GM12872 (cell line): ENCODE data around the gene INAVA.

Experiments used
- TF ChIP-seq, protein P1 (sequence below): IDR thresholded peaks from 3 replicates; pipeline ENCODE4 v1.5.1; 2011; ENCODE audit warnings: low read depth, mild to moderate bottlenecking, low read length, moderate library complexity; ENCODE audit not compliant: insufficient read depth

INAVA gene

DNA sequence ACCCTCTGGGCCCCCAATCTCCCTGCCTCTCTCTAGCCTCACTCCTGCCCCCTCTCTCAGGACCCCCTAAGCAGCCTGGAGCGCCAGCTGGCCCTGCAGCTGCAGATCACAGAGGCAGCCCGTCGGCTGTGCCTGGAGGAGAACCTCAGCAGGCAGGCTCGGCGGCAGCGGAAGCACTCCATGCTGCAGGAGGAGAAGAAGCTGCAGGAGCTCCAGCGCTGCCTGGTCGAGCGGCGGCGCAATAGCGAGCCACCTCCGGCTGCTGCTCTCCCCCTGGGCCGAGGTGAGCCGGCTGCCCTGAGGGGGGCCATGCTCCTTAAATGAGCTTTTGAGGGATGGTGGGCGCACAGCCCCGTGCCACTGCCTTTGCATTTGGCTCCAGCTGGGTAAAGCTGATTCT lies 6.2 kb downstream of the INAVA start:
- TF ChIP-seq, protein P1, sequence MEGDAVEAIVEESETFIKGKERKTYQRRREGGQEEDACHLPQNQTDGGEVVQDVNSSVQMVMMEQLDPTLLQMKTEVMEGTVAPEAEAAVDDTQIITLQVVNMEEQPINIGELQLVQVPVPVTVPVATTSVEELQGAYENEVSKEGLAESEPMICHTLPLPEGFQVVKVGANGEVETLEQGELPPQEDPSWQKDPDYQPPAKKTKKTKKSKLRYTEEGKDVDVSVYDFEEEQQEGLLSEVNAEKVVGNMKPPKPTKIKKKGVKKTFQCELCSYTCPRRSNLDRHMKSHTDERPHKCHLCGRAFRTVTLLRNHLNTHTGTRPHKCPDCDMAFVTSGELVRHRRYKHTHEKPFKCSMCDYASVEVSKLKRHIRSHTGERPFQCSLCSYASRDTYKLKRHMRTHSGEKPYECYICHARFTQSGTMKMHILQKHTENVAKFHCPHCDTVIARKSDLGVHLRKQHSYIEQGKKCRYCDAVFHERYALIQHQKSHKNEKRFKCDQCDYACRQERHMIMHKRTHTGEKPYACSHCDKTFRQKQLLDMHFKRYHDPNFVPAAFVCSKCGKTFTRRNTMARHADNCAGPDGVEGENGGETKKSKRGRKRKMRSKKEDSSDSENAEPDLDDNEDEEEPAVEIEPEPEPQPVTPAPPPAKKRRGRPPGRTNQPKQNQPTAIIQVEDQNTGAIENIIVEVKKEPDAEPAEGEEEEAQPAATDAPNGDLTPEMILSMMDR: no peak

DNA sequence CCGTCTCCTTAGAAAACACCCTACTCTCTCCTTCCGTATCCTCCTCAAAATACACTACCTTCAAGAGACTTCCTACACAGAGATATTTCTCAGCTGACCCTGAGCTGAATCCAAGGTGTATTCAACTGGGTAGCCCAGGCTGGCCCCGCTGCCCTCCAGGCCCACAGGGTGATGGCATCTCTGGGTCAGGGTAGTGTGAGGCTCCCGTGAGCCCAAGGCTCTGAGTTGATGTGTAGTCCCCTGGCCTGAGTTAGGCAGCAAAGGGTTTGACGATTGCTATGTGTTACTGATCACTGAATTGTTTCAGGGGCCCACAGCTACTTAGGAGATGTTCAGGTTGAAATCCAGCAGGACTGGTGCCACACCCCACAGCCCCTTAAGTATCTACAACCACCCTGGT lies 6.7 kb downstream of the INAVA start:
- TF ChIP-seq, protein P1: no peak

DNA sequence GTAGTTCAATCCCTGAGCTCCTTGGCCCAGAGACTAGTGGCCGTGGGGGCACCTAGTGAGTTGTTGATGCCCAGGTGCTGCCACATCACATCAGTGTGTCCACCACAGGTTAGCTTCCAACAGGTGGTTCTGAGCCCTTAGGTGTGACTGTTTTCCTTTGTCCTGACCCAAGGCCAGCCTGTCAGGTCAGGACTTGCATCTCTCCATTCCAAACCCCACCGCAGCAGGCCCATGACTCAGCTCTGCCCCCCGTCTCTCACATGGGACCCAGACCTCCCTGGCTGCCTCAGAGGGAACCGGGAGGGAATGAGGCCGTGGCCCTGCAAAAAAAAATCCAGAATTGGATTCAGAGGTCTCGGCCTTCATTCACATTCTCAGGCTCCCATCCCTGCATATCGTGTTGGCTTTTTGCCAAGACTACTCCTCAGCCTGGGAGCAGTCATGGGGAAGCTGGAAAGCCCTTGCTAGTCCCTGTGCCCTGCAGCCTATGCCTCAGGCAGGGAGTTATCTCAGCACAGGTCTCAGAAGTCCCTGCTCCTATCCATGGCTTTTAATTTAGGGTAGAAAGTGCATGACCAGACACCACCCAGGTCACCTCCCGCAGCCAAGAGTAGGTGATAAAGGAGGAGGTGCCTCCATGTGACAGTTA lies 7.2 kb downstream of the INAVA start:
- TF ChIP-seq, protein P1: no peak

DNA sequence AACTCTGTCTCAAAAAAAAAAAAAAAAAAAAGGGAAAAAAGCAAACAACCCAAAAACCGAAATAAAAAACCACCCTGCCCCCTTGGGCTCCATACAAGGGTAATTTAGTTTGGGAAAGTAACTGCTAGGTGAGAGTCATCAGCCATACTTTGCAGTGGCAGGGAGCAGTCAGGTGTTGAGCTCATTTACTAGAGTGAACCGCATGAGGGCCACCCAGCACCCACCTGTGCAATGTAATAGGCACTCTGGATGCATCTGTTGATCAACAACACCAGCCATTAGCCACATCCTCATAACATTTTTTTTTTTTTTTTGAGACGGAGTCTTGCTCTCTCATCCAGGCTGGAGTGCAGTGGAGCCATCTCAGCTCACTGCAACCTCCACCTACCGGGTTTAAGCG lies 9.1 kb downstream of the INAVA start:
- TF ChIP-seq, protein P1: no peak

DNA sequence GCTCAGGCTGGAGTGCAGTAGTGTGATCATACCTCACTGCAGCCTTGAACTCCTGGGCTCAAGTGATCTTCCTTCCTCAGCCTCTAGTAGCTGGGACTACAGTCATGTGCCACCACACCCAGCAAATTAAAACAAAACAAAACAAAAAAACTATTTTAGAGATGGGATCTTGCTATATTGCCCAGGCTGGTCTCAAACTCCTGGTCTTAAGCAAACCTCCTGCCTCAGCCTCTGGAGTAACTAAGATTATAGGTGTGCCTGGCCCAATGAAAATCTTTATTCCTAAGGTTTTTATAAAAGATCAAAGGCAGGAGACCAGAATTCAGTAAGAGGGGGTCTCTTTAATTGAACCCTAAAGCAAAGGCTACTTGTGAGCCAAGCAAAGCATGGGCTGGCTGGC lies 10.1 kb downstream of the INAVA start:
- TF ChIP-seq, protein P1: no peak

DNA sequence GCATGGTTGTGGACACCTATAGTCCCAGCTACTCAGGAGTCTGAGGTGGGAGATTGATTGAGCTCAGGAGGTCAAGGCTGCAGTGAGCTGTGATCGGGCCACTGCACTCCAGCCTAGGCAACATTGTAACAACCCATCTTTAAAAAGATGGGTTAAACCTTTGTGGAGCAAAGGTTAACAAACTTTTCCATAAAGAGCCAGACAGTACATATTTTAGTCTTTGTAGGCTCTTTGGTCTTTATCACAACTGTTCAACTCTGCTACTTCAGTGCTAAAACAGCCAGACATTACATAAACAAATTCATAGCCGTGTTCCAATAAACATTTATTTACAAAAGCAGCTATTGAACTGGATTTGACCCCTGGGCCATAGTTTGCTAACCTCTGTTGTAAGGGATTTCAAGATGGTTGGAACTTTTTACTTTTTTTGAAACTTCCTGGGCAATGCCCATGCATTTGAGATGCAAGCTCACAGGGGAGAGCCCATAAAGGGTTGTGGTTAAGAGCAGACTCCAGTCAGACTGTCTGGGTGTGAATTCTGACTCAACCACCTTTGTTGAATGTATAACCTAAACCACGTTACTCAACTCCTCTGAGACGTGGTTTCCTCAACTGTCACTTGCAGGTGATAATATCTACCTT lies 10.8 kb downstream of the INAVA start:
- TF ChIP-seq, protein P1: no peak

DNA sequence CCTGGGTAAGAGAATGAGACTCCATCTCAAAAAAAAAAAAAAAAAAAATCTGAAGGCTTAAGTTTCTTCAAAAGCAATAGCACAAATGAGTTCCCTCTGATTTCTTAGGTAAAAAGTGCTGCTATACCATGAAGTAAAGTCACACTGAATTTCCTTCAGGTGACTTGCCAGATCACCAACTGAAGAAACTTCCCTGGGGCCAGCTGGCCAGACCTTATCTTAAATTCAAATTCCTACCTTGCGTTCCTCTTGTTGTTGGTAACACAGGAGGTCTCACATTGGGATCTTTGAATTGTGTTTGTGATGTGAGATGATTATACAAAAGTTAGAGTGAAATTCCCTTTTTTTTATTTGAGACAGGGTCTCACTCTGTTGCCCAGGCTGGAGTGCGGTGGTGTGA lies 11.8 kb downstream of the INAVA start:
- TF ChIP-seq, protein P1: no peak
